ENCODE measurements around the gene UBE2QL1. TPM values are rescaled to one million over a fixed set of nuclear protein-coding genes. Genes with fewer than 3 reads are reported as not detected.
A peak's percentile ranks its signal among the peaks of the same experiment; 100 is the strongest.

UBE2QL1 gene
- total RNA-seq, 1 experiment from 2014 or later: 0.50 TPM

GRCh38 chr5:6491919-6492290, 43.2 kb downstream of the UBE2QL1 start:
- H3K4me3 Mint-ChIP-seq: peak overlapping the region; percentile 14; the same call in 1 of the 2 replicates
- POLR2A ChIA-PET: no interaction called here

GRCh38 chr5:6492934-6493333, 44.3 kb downstream of the UBE2QL1 start:
- DNase-seq (ENCODE audit: low spot score): no peak
- no peak for TF ChIP-seq ZNF138 (CRISPR knock-in tag; conservative IDR thresholded peaks at IDR 0.05)
- no peak for TF ChIP-seq PRDM15 (CRISPR knock-in tag; IDR thresholded peaks at IDR 0.05)
- TF ChIP-seq ZBTB43 (CRISPR knock-in tag; IDR thresholded peaks at IDR 0.05): no peak
- ChIA-PET POLR2A (no interaction called here), CTCF (no interaction called here)
- H3K9me3 Mint-ChIP-seq: no peaks in the 10 kb centered on the region
- ATAC-seq: no peak
- H3K27ac Mint-ChIP-seq: no peak overlapping the region
- H3K4me1 Mint-ChIP-seq: peaks cover 17% of the 10 kb centered on the region
- H3K36me3 Mint-ChIP-seq: no peaks in the 10 kb centered on the region
- H3K4me3 Mint-ChIP-seq: no peak overlapping the region
- H3K27me3 Mint-ChIP-seq (ENCODE audit: low read depth): peaks cover 19% of the 10 kb centered on the region

More at GRCh38 chr5:6491919-6492290, 43.2 kb downstream of the UBE2QL1 start:
- peak; percentile 48; the same call in 1 of the 2 replicates for ATAC-seq
- no peak for TF ChIP-seq FOXK1 (CRISPR knock-in tag; IDR thresholded peaks at IDR 0.05)
- no peak for TF ChIP-seq RELA (CRISPR knock-in tag; IDR thresholded peaks at IDR 0.05; ENCODE audit: borderline replicate concordance)
- no peak for TF ChIP-seq FOXJ3 (CRISPR knock-in tag; IDR thresholded peaks at IDR 0.05; ENCODE audit: borderline replicate concordance)
- no peak for TF ChIP-seq ZNF512 (CRISPR knock-in tag; IDR thresholded peaks at IDR 0.05; ENCODE audit: borderline replicate concordance)
- no peak for DNase-seq (ENCODE audit: low spot score)
- Mint-ChIP-seq H3K27ac (no peak overlapping the region), H3K27me3 (ENCODE audit: low read depth) (peaks cover 19% of the 10 kb centered on the region), H3K9me3 (no peaks in the 10 kb centered on the region), H3K36me3 (no peaks in the 10 kb centered on the region), H3K4me1 (peaks cover 17% of the 10 kb centered on the region)
- CTCF ChIA-PET: interaction anchor here (0.9 kb wide), 1 partner anchor 16 kb away, joined by 3 read pairs; no protein-coding TSS in a partner anchor

- POLR2A ChIA-PET: no interaction called here
- Mint-ChIP-seq H3K9me3 (no peaks in the 10 kb centered on the region), H3K4me1 (peaks cover 17% of the 10 kb centered on the region), H3K4me3 (no peak overlapping the region), H3K27me3 (ENCODE audit: low read depth) (peaks cover 19% of the 10 kb centered on the region), H3K36me3 (no peaks in the 10 kb centered on the region), H3K27ac (no peak overlapping the region)
- DNase-seq (ENCODE audit: low spot score) (no peak), ATAC-seq (no peak)
- CTCF ChIA-PET: no interaction called here
- no peak for TF ChIP-seq NR1H2 (CRISPR knock-in tag; IDR thresholded peaks at IDR 0.05)
These were observed 45.2 kb downstream of the UBE2QL1 start for GRCh38 chr5:6493681-6494454.

GRCh38 chr5:6494939-6495338, 46.3 kb downstream of the UBE2QL1 start:
- peaks cover 19% of the 10 kb centered on the region for H3K27me3 Mint-ChIP-seq (ENCODE audit: low read depth)
- H3K27ac Mint-ChIP-seq: no peak overlapping the region
- DNase-seq (ENCODE audit: low spot score): no peak
- ATAC-seq: no peak
- CTCF ChIA-PET: no interaction called here
- POLR2A ChIA-PET: no interaction called here
- no peaks in the 10 kb centered on the region for H3K36me3 Mint-ChIP-seq
- H3K9me3 Mint-ChIP-seq: no peaks in the 10 kb centered on the region
- peaks cover 17% of the 10 kb centered on the region for H3K4me1 Mint-ChIP-seq
- H3K4me3 Mint-ChIP-seq: no peak overlapping the region
- TF ChIP-seq ERG (CRISPR knock-in tag; IDR thresholded peaks at IDR 0.05): no peak
- no peak for TF ChIP-seq SOX15 (CRISPR knock-in tag; IDR thresholded peaks at IDR 0.05)
- TF ChIP-seq PRDM15 (CRISPR knock-in tag; IDR thresholded peaks at IDR 0.05): no peak
- TF ChIP-seq NFE2L1 (CRISPR knock-in tag; IDR thresholded peaks at IDR 0.05): no peak
- TF ChIP-seq SMAD4 (CRISPR knock-in tag; IDR thresholded peaks at IDR 0.05): no peak
- no peak for TF ChIP-seq ATF2 (CRISPR knock-in tag; IDR thresholded peaks at IDR 0.05; ENCODE audit: borderline replicate concordance, low read depth)

All from WTC11 (cell line).